OCI-LY3 (cell line): ENCODE results near the gene CATSPERD.

Experiments used
- H2AFZ ChIP-seq: fragments of 200-600, 300-600 bp; shearing (Covaris generic); 2 replicates; pipeline ENCODE4 v1.6.0; 2014; ENCODE audit warnings: antibody characterized with exemption, low read depth, low read length
- H3K27ac ChIP-seq: fragments of 200-600, 300-600 bp; sonication (generic); 2 replicates; pipeline ENCODE4 v1.5.1; 2014; ENCODE audit warnings: mild to moderate bottlenecking, low read length, moderate library complexity, mixed read lengths
- H3K27me3 ChIP-seq: fragments of 200-600, 300-600 bp; sonication (generic); 2 replicates; pipeline ENCODE4 v1.6.1; 2014; ENCODE audit warnings: low read depth, low read length, mixed read lengths
- H3K36me3 ChIP-seq: fragments of 200-600, 300-600 bp; sonication (generic); replicated peaks from 2 replicates; pipeline ENCODE3; 2014; ENCODE audit warnings: low read depth, low read length, mixed read lengths
- H3K4me1 ChIP-seq: fragments of 300-600, 200-600 bp; sonication (generic); 2 replicates; pipeline ENCODE4 v1.6.1; 2014; ENCODE audit warnings: low read length, mixed read lengths
- H3K4me2 ChIP-seq: fragments of 200-600, 300-600 bp; sonication (generic); 2 replicates; pipeline ENCODE4 v1.6.1; 2014; ENCODE audit warnings: low read length, mixed read lengths
- H3K4me3 ChIP-seq: fragments of 300-600, 200-600 bp; sonication (generic); 2 replicates; pipeline ENCODE4 v1.5.1; 2014; ENCODE audit warnings: antibody characterized with exemption, mild to moderate bottlenecking, low read length, moderate library complexity
- H3K79me2 ChIP-seq: fragments of 300-600, 200-600 bp; shearing (Covaris generic); 2 replicates; pipeline ENCODE4 v1.6.1; 2014; ENCODE audit warnings: mild to moderate bottlenecking, low read length, mixed read lengths
- H3K9ac ChIP-seq: fragments of 300-600, 200-600 bp; shearing (Covaris generic); 2 replicates; pipeline ENCODE4 v1.6.0; 2014; ENCODE audit warnings: mild to moderate bottlenecking, low read length, moderate library complexity
- H3K9me3 ChIP-seq: fragments of 200-600, 300-600 bp; shearing (Covaris generic); 2 replicates; pipeline ENCODE4 v1.6.1; 2014; ENCODE audit warnings: low read length, mixed read lengths; ENCODE audit not compliant: insufficient read depth
- H4K20me1 ChIP-seq: fragments of 200-600, 300-600 bp; sonication (generic); 2 replicates; pipeline ENCODE4 v1.6.1; 2016; ENCODE audit warnings: low read length, mixed read lengths; ENCODE audit not compliant: insufficient read depth
- EZH2phosphoT487 ChIP-seq: fragments of 200-600 bp; shearing (Covaris generic); IDR thresholded peaks from 2 replicates; pipeline ENCODE4 v1.6.1; 2018; ENCODE audit warnings: antibody characterized with exemption, mixed run types, low read depth
- TF ChIP-seq, protein P1 (sequence below): fragments of 200-600, 300-600 bp; sonication (generic); IDR thresholded peaks from 2 replicates; pipeline ENCODE4 v1.5.1; 2014; ENCODE audit warnings: antibody characterized with exemption, low read length, low read depth

CATSPERD gene

DNA sequence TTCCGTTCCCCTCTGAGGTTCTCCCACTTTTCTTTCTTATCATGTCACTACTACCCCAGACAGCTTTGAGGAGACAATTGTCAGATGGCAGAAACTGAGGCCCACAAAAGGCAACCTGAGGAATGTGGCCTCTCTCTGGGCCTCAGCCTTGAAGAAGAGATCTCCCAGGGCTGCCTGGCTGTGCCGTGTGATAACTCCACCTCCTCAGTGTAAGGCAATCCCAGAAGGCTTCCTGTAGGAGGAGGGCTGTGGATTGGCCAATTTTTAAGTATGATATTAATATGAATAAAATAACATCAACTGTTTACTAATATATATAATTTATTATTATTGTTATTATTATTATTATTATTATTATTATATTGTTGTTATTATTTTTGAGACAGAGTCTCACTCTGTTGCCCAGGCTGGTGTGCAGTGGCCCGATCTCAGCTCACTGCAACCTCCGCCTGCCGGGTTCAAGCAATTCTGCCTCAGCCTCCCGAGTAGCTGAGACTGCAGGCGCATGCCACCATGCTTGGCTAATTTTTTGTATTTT is 75.0 kb downstream of the CATSPERD start:
- H3K4me2 ChIP-seq = no peak overlapping the region
- H4K20me1 ChIP-seq = no peaks in the 10 kb centered on the region
- H3K4me3 ChIP-seq = no peak overlapping the region
- TF ChIP-seq, protein P1, sequence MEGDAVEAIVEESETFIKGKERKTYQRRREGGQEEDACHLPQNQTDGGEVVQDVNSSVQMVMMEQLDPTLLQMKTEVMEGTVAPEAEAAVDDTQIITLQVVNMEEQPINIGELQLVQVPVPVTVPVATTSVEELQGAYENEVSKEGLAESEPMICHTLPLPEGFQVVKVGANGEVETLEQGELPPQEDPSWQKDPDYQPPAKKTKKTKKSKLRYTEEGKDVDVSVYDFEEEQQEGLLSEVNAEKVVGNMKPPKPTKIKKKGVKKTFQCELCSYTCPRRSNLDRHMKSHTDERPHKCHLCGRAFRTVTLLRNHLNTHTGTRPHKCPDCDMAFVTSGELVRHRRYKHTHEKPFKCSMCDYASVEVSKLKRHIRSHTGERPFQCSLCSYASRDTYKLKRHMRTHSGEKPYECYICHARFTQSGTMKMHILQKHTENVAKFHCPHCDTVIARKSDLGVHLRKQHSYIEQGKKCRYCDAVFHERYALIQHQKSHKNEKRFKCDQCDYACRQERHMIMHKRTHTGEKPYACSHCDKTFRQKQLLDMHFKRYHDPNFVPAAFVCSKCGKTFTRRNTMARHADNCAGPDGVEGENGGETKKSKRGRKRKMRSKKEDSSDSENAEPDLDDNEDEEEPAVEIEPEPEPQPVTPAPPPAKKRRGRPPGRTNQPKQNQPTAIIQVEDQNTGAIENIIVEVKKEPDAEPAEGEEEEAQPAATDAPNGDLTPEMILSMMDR = no peak
- TF ChIP-seq EZH2phosphoT487 = no peak
- no peak overlapping the region for H2AFZ ChIP-seq
- H3K4me1 ChIP-seq = peaks cover 3% of the 10 kb centered on the region; the same call in 1 of the 2 replicates
- H3K27me3 ChIP-seq = no peaks in the 10 kb centered on the region
- H3K27ac ChIP-seq = no peak overlapping the region
- H3K36me3 ChIP-seq = no peaks in the 10 kb centered on the region
- no peaks in the 10 kb centered on the region for H3K9me3 ChIP-seq
- H3K9ac ChIP-seq = no peak overlapping the region
- no peaks in the 10 kb centered on the region for H3K79me2 ChIP-seq

GRCh38 chr19:5798244-5798643 is 77.8 kb downstream of the CATSPERD start:
- H3K4me3 ChIP-seq = no peak overlapping the region
- H3K9me3 ChIP-seq = no peaks in the 10 kb centered on the region
- no peaks in the 10 kb centered on the region for H4K20me1 ChIP-seq
- H3K27me3 ChIP-seq = no peaks in the 10 kb centered on the region
- H3K36me3 ChIP-seq = no peaks in the 10 kb centered on the region
- H3K4me2 ChIP-seq = no peak overlapping the region
- H2AFZ ChIP-seq = no peak overlapping the region
- no peak overlapping the region for H3K9ac ChIP-seq
- H3K4me1 ChIP-seq = no peaks in the 10 kb centered on the region
- TF ChIP-seq EZH2phosphoT487 = no peak
- TF ChIP-seq, protein P1 = no peak
- H3K79me2 ChIP-seq = no peaks in the 10 kb centered on the region
- no peak overlapping the region for H3K27ac ChIP-seq

DNA sequence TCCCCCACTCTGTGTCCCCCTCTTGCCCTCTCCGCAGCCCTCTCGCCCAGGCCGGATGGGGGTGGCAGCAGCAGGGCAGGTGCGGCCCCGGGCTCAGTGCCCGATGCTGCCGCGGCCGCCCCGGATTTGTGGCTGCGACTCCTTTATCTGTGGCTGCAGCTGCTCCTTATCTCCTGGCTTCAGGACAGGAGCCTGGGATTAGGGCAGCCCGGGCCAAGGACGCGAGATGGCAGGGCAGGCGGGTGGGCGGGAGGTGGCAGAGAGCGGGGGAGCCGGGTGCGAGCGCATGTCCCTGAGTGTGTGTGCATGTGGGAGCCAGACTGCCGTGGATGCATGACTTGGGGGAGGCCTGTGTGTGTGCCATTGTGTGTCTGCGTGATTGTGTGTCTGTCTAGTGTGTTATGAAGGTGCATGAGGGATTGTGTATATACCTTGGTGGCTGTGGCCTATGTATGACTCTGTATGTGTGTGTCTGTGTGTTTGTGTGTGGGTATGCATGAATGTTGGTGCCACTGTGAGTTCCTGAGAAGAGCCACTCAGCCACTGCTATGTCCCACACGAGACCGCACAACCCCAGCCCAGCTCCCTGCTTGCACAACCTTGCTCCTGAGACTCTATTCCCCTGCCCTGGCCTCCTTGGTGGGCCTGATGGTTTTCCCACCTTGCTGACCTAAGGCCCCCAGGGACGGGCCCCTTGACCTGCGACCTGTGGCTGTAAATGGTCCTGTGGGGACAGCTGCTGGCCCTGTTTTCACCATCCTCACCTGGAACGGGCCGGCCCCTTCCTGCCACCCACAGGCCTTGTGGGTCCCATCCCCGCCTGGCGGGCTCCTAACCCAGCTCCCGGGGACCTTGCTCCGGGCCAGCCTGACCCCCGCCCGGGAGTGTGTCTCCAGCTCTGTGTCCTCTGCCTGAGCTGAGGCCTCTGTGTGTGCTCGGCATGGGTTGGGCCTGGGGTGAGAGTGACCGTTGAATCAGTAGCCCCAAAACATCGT is 79.1 kb downstream of the CATSPERD start:
- no peak overlapping the region for H3K4me2 ChIP-seq
- H3K9ac ChIP-seq = no peak overlapping the region
- no peak overlapping the region for H2AFZ ChIP-seq

More for the DNA sequence above, 79.1 kb downstream of the CATSPERD start:
- no peak overlapping the region for H3K4me3 ChIP-seq
- peaks cover 4% of the 10 kb centered on the region; the same call in 1 of the 2 replicates for H3K27me3 ChIP-seq
- no peaks in the 10 kb centered on the region for H3K36me3 ChIP-seq
- no peak overlapping the region for H3K27ac ChIP-seq
- TF ChIP-seq EZH2phosphoT487 = no peak
- TF ChIP-seq, protein P1 = no peak
- H3K4me1 ChIP-seq = peaks cover 10% of the 10 kb centered on the region
- no peaks in the 10 kb centered on the region for H3K79me2 ChIP-seq
- H3K9me3 ChIP-seq = no peaks in the 10 kb centered on the region
- no peaks in the 10 kb centered on the region for H4K20me1 ChIP-seq
